Common myeloid progenitor, CD34-positive (primary cell): ENCODE measurements around the gene CACNB2.

Experiments used
- CTCF ChIA-PET: fragments of 350-600 bp; sonication (Branson Sonifier 250); formaldehyde crosslinking; loops from one replicate; lab custom pipeline; 2021; ENCODE audit warnings: antibody characterized with exemption; lab: Charles Lee
- POLR2A ChIA-PET: fragments of 350-600 bp; sonication (Branson Sonifier 250); formaldehyde crosslinking; loops from one replicate; lab custom pipeline; 2021; ENCODE audit warnings: antibody characterized with exemption; lab: Charles Lee
- DNase-seq, 3 donors: peaks; one replicate each; pipeline versions ENCODE4 v3.0.0 to v3.0.0-alpha.2; 2013
- H3K27ac ChIP-seq, 2 experiments: 1 replicate in 1 of 2; 2 replicates in 1 of 2; pipeline ENCODE4 v1.7.0; 2013; ENCODE audit warnings: inconsistent platforms in 2 of 2, low read length in 2 of 2, mild to moderate bottlenecking in 2 of 2, low read depth in 1 of 2, moderate library complexity in 1 of 2; ENCODE audit not compliant: severe bottlenecking in 2 of 2, insufficient read depth in 1 of 2, poor library complexity in 1 of 2
- H3K27me3 ChIP-seq, 5 experiments: replicated peaks in 2 of 5; 1 replicate in 3 of 5; 2 replicates in 2 of 5; pipeline versions ENCODE4 v1.6.1 to v1.7.0; 2013; ENCODE audit warnings: low read length in 4 of 5, mild to moderate bottlenecking in 2 of 5, moderate library complexity in 2 of 5, inconsistent platforms in 1 of 5; ENCODE audit not compliant: insufficient read depth in 5 of 5, control insufficient read depth in 4 of 5
- H3K36me3 ChIP-seq, 4 experiments: 1 replicate in 2 of 4; 2 replicates in 2 of 4; pipeline versions ENCODE4 v1.6.1 to v1.7.0; 2013; ENCODE audit warnings: low read length in 3 of 4, control low read depth in 1 of 4, mild to moderate bottlenecking in 1 of 4; ENCODE audit not compliant: control insufficient read depth in 4 of 4, insufficient read depth in 4 of 4
- H3K4me1 ChIP-seq, 4 experiments: 1 replicate in 3 of 4; 2 replicates in 1 of 4; pipeline versions ENCODE4 v1.6.1 to v1.7.1; 2013; ENCODE audit warnings: low read length in 3 of 4, mild to moderate bottlenecking in 3 of 4, control low read depth in 1 of 4, inconsistent platforms in 1 of 4, moderate library complexity in 1 of 4; ENCODE audit not compliant: control insufficient read depth in 4 of 4, insufficient read depth in 4 of 4; ENCODE audit errors: control extremely low read depth in 1 of 4
- H3K4me3 ChIP-seq, 7 experiments: 1 replicate in 4 of 7; 2 replicates in 3 of 7; pipeline versions ENCODE4 v1.5.1 to v1.7.0; 2013; ENCODE audit warnings: mild to moderate bottlenecking in 7 of 7, low read length in 6 of 7, moderate library complexity in 6 of 7, inconsistent platforms in 2 of 7, low read depth in 2 of 7, control low read depth in 1 of 7; ENCODE audit not compliant: insufficient read depth in 4 of 7, control insufficient read depth in 1 of 7; ENCODE audit errors: extremely low read depth in 1 of 7
- H3K9me3 ChIP-seq, 5 experiments: 1 replicate in 4 of 5; 2 replicates in 1 of 5; pipeline versions ENCODE4 v1.6.1 to v1.7.1; 2013; ENCODE audit warnings: low read length in 4 of 5, mild to moderate bottlenecking in 2 of 5, inconsistent platforms in 1 of 5, low read depth in 1 of 5, moderate library complexity in 1 of 5; ENCODE audit not compliant: control insufficient read depth in 4 of 5, insufficient read depth in 2 of 5; ENCODE audit errors: control extremely low read depth in 1 of 5
- WGBS: methylation state at CpG from one replicate; pipeline ENCODE4 v1.1.5; 2013; ENCODE audit not compliant: insufficient coverage; 5-methylcytosine and 5-hydroxymethylcytosine counted together

CACNB2 gene

DNA sequence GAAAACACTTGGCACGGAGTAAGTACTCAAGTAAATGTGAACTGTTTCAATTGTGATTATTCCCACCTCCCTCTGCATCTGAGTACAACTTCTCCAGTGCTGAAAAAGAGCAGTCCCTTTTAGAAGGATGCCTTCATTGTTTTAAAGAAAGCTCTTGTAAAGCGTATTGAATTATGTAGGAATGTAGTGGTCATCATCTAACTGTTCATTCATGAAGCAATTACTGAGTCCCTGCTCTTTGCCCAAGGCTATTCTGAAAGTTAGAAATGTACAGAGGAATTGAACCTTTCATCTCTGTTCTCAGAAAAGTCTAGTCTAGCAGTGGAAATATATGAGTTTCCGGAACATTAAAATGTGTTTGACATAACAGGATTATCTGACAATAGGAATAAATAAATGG, 127.8 kb downstream of the CACNB2 start:
- Histone ChIP-seq H3K27me3 (no peaks in the 10 kb centered on the region), H3K36me3 (no peaks in the 10 kb centered on the region), H3K9me3 (peaks cover 0 to 1% (median 0%) of the 10 kb centered on the region in 5 experiments), H3K27ac (no peak overlapping the region), H3K4me3 (no peak overlapping the region), H3K4me1 (no peaks in the 10 kb centered on the region)
- DNase-seq: no peak
- POLR2A ChIA-PET: no interaction called here
- WGBS: 100% methylated on average over 2 of the region's 3 CpGs
- CTCF ChIA-PET: no interaction called here

DNA sequence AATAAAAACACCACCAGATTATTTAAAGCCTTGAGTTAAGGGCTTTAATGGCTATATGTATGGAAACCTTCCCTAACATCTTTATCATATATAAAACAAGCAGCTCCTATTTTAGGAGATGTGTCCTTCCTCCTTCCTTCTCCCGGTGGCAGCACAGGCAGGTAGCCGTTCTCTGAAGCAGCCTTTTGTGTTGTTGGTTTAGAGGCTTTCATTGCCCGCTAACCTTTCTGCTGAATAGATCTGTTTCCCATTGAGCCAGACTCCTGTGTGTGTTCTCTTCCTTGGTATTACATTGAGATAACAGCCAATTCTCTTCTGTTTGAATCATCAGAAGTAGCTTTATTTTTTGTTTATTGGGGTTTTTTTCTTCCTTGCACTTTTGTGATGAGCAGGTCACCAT, 131.3 kb downstream of the CACNB2 start:
- H3K27me3 ChIP-seq: no peaks in the 10 kb centered on the region
- no peaks in the 10 kb centered on the region for H3K4me1 ChIP-seq
- no CpG with 5 or more reads among the region's 3 CpGs for WGBS
- CTCF ChIA-PET: no interaction called here
- H3K36me3 ChIP-seq: no peaks in the 10 kb centered on the region
- no peak overlapping the region for H3K27ac ChIP-seq
- POLR2A ChIA-PET: no interaction called here
- no peak for DNase-seq
- H3K4me3 ChIP-seq: no peak overlapping the region
- H3K9me3 ChIP-seq: peaks cover 0 to 1% (median 0%) of the 10 kb centered on the region in 5 experiments

DNA sequence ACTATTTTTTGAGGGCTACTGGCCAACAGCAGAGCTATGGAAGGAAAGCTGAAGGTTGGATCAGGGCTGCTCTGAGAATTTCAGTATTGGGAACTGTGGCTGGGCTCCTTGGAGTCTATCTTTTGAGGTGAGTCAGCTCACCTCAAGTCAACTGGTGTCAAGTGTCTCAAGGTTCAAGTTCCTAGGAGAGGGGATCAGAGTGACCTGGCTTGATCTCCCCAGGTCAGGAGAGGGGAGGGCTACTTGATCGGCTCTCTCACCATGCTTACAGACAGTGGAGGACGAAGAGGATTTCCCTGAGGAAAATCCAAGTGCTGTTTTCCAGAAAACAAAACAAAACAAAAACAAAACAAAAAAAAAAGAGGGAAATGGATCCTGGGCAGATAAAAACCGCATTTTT, 132.8 kb downstream of the CACNB2 start:
- POLR2A ChIA-PET: no interaction called here
- no peak for DNase-seq
- no peak overlapping the region for H3K4me3 ChIP-seq
- no peaks in the 10 kb centered on the region for H3K36me3 ChIP-seq
- peaks cover 0 to 1% (median 0%) of the 10 kb centered on the region in 5 experiments for H3K9me3 ChIP-seq
- CTCF ChIA-PET: interaction anchor here (1.0 kb wide), 1 partner anchor 9 kb away, joined by 3 read pairs; no protein-coding TSS in a partner anchor
- no CpG with 5 or more reads among the region's 3 CpGs for WGBS
- H3K4me1 ChIP-seq: no peaks in the 10 kb centered on the region
- H3K27ac ChIP-seq: no peak overlapping the region
- no peaks in the 10 kb centered on the region for H3K27me3 ChIP-seq

DNA sequence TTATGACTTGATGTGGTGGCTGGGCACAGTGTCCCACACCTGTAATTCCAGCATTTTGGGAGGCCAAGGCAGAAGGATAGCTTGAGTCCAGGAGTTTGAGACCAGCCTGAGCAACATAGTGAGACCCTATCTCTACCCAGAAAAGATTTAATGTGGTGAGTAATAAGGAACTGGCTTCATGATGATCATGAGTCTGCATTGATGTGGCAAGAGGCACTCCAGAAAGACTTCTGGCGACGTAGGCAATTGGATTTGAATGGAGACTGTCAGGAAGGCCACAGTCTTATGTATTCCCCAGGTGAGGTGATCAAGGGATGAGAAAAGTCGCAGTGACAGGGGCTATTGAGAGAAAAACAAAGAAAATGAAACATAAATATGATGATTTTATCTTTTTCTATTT, 138.0 kb downstream of the CACNB2 start:
- 80% methylated on average over 2 of the region's 3 CpGs for WGBS
- ChIA-PET POLR2A (no interaction called here), CTCF (interaction anchor here (0.8 to 2.5 kb wide), 2 partner anchors 9 to 173 kb away, joined by 3 to 7 read pairs; no protein-coding TSS in a partner anchor)
- Histone ChIP-seq H3K9me3 (no peaks in the 10 kb centered on the region), H3K27me3 (no peaks in the 10 kb centered on the region), H3K36me3 (no peaks in the 10 kb centered on the region), H3K27ac (no peak overlapping the region), H3K4me1 (peaks cover 2 to 11% (median 6%) of the 10 kb centered on the region in 4 experiments), H3K4me3 (no peak overlapping the region)
- DNase-seq: peak in 2 of 3 donors; percentile 19 to 39

DNA sequence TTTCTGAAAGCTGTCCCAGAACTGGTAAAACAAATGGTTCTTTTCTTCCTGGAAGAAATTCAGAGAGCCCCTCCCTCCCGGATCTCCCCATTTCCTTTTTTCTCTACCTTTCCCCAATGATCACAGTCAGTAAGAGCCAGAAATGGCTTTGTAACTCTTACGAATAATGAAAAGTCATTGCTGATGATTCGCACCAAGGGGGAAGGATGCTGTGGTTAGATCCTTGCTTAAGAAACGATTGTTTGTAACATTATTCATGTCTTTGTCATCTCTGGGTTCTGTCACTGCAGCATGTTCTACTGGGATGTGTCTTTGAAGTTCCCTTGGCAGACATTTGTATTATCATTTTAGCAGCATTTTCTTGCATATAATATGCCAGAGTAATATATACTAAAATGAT, 138.9 kb downstream of the CACNB2 start:
- WGBS: no CpG with 5 or more reads among the region's 4 CpGs
- Histone ChIP-seq H3K36me3 (no peaks in the 10 kb centered on the region), H3K4me3 (no peak overlapping the region), H3K27me3 (no peaks in the 10 kb centered on the region), H3K9me3 (no peaks in the 10 kb centered on the region), H3K27ac (no peak overlapping the region), H3K4me1 (peaks cover 2 to 11% (median 6%) of the 10 kb centered on the region in 4 experiments)
- POLR2A ChIA-PET: no interaction called here
- CTCF ChIA-PET: no interaction called here
- DNase-seq: peak; percentile 47 to 93 (median 90)

DNA sequence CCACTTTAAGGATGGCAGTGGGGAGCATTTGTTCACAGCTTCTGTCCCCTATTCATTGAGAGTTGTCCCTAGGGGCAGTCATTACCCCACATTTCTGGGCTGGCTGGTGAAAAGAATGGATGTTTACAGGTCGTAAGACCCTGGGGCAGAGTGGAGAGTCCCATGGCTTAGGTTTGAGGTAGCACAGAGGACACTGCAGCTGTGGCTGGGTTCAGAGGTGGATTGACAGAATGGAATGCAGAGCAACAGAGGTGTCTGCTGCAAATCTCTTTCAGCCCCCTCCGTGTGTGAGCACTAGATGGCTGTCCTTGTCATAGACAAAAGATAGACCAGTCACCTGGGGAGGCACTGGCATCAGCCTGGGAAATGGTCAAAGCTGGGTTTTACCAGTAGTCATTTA, 141.9 kb downstream of the CACNB2 start:
- H3K27me3 ChIP-seq: peaks cover 0 to 5% (median 0%) of the 10 kb centered on the region in 5 experiments
- ChIA-PET CTCF (interaction anchor here (1.2 kb wide), 1 partner anchor 19 kb away, joined by 3 read pairs; no protein-coding TSS in a partner anchor), POLR2A (no interaction called here)
- DNase-seq: no peak
- H3K36me3 ChIP-seq: no peaks in the 10 kb centered on the region
- WGBS: 80% methylated on average over 2 of the region's 2 CpGs
- peaks cover 2 to 11% (median 6%) of the 10 kb centered on the region in 4 experiments for H3K4me1 ChIP-seq
- no peak overlapping the region for H3K4me3 ChIP-seq
- H3K9me3 ChIP-seq: no peaks in the 10 kb centered on the region
- no peak overlapping the region for H3K27ac ChIP-seq

DNA sequence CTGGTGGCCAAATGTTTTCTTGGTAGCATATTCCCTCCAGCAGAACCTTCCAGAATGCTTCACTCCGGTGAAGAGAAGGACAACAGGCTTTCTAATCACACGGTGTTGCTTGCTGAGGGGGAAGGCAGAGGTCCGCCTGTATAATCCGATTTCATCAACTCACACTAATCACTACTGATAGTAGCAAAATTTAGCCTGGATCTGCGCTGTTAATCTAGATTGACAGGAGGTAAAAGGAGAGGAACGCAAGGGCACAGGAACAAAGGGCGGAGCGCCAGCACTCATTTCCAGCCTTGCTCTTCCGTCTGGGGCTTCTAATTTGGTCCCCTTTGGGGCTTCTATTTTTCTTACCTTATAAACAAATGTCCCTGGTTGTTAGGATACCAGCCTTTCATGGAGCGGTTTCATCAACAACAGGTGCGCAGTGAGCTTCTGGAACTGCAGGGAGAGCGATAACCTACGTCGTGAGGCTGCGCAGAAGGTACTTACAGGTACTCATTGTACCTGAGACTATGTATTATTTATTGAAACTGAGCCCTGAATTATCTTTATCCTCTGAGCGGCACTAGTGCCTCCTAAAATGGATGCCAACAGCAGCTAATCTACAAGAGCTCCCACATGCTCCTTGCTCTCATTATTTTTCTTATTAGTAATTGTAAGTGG, 150.6 kb downstream of the CACNB2 start:
- no peaks in the 10 kb centered on the region for H3K9me3 ChIP-seq
- POLR2A ChIA-PET: no interaction called here
- no peak for DNase-seq
- CTCF ChIA-PET: no interaction called here
- 95% methylated on average over 12 of the region's 16 CpGs for WGBS
- no peaks in the 10 kb centered on the region for H3K4me1 ChIP-seq
- no peaks in the 10 kb centered on the region for H3K27me3 ChIP-seq
- H3K4me3 ChIP-seq: no peak overlapping the region
- H3K27ac ChIP-seq: no peak overlapping the region
- no peaks in the 10 kb centered on the region for H3K36me3 ChIP-seq
